Liver (tissue), 9 donors: ENCODE measurements around the gene MED12L. TPM values are rescaled to one million over a fixed set of nuclear protein-coding genes. Genes with fewer than 3 reads are reported as not detected.

Experiments
- DNase-seq: peaks from one replicate; pipeline ENCODE4 v3.0.0-alpha.2; 2017; ENCODE audit warnings: low spot score
- H3K27ac ChIP-seq, 2 donors: one replicate each; pipeline ENCODE4 v1.7.0; 2013; ENCODE audit warnings: inconsistent platforms in 2 of 2, low read length in 2 of 2, control low read depth in 1 of 2, low read depth in 1 of 2, mild to moderate bottlenecking in 1 of 2
- H3K27me3 ChIP-seq, 4 donors: one replicate each; pipeline versions ENCODE4 v1.6.1 to v1.7.0; 2013; ENCODE audit warnings: low read length in 3 of 4, inconsistent platforms in 1 of 4, mild to moderate bottlenecking in 1 of 4, moderate library complexity in 1 of 4; ENCODE audit not compliant: control insufficient read depth in 4 of 4, insufficient read depth in 4 of 4
- H3K36me3 ChIP-seq, 4 donors: one replicate each; pipeline versions ENCODE4 v1.6.1 to v1.7.0; 2013; ENCODE audit warnings: low read length in 3 of 4, mild to moderate bottlenecking in 3 of 4, low read depth in 1 of 4, moderate library complexity in 1 of 4; ENCODE audit not compliant: control insufficient read depth in 4 of 4, insufficient read depth in 3 of 4
- H3K4me1 ChIP-seq, 4 donors: one replicate each; pipeline versions ENCODE4 v1.6.1 to v1.7.0; 2013; ENCODE audit warnings: low read length in 3 of 4, mild to moderate bottlenecking in 3 of 4, moderate library complexity in 1 of 4; ENCODE audit not compliant: control insufficient read depth in 4 of 4, insufficient read depth in 4 of 4
- H3K4me3 ChIP-seq, 3 donors: one replicate each; pipeline versions ENCODE4 v1.6.1 to v1.7.0; 2013; ENCODE audit warnings: low read length in 3 of 3, control low read depth in 1 of 3, low read depth in 1 of 3, mild to moderate bottlenecking in 1 of 3
- H3K9ac ChIP-seq, 2 donors: one replicate each; pipeline ENCODE4 v1.7.0; 2013; ENCODE audit warnings: low read length in 2 of 2, mild to moderate bottlenecking in 2 of 2, moderate library complexity in 2 of 2, control low read depth in 1 of 2, low read depth in 1 of 2
- H3K9me3 ChIP-seq, 4 donors: one replicate each; pipeline versions ENCODE4 v1.6.1 to v1.7.0; 2013; ENCODE audit warnings: low read length in 3 of 4; ENCODE audit not compliant: control insufficient read depth in 4 of 4
- ATF3 ChIP-seq: IDR thresholded peaks from 2 replicates; pipeline ENCODE4 v1.6.1; 2016; ENCODE audit warnings: antibody characterized with exemption
- CTCF ChIP-seq: fragments of 150-350 bp; IDR thresholded peaks from 2 replicates; pipeline ENCODE4 v1.5.1; 2017; ENCODE audit warnings: improper control_type of control experiment, low read depth, low read length; ENCODE audit not compliant: missing input control
- EGR1 ChIP-seq, 2 donors: IDR thresholded peaks; 2 replicates each; pipeline ENCODE4 v1.6.1; 2016 to 2018; ENCODE audit warnings: antibody characterized with exemption in 2 of 2, low read depth in 2 of 2
- FOXA1 ChIP-seq: IDR thresholded peaks from 2 replicates; pipeline ENCODE4 v1.6.1; 2016; ENCODE audit warnings: antibody characterized with exemption
- FOXA2 ChIP-seq: IDR thresholded peaks from 2 replicates; pipeline ENCODE4 v1.6.1; 2016; ENCODE audit warnings: antibody characterized with exemption
- GABPA ChIP-seq, 2 donors: IDR thresholded peaks in 1 of 2; conservative IDR thresholded peaks in 1 of 2; 2 replicates each; pipeline ENCODE4 v1.6.1; 2016; ENCODE audit warnings: antibody characterized with exemption in 2 of 2, mild to moderate bottlenecking in 1 of 2, moderate library complexity in 1 of 2
- HNF4A ChIP-seq, 2 donors: conservative IDR thresholded peaks; 2 replicates each; pipeline ENCODE4 v1.6.1; 2016; ENCODE audit warnings: antibody characterized with exemption in 2 of 2, mild to moderate bottlenecking in 2 of 2
- HNF4G ChIP-seq: IDR thresholded peaks from 2 replicates; pipeline ENCODE4 v1.6.1; 2016; ENCODE audit warnings: antibody characterized with exemption
- JUND ChIP-seq, 2 donors: IDR thresholded peaks; 2 replicates each; pipeline ENCODE4 v1.6.1; 2016; ENCODE audit warnings: antibody characterized with exemption in 2 of 2
- MAX ChIP-seq: IDR thresholded peaks from 2 replicates; pipeline ENCODE4 v1.6.1; 2016; ENCODE audit warnings: antibody characterized with exemption
- RAD21 ChIP-seq, 2 donors: IDR thresholded peaks; 2 replicates each; pipeline ENCODE4 v1.6.1; 2016; ENCODE audit warnings: antibody characterized with exemption in 2 of 2, mild to moderate bottlenecking in 2 of 2
- REST ChIP-seq: IDR thresholded peaks from 2 replicates; pipeline ENCODE4 v1.6.1; 2016; ENCODE audit warnings: antibody characterized with exemption, mild to moderate bottlenecking
- RXRA ChIP-seq, 2 donors: IDR thresholded peaks; 2 replicates each; pipeline ENCODE4 v1.6.1; 2017 to 2018; ENCODE audit warnings: antibody characterized with exemption in 2 of 2, mild to moderate bottlenecking in 1 of 2
- SP1 ChIP-seq: IDR thresholded peaks from 2 replicates; pipeline ENCODE4 v1.6.1; 2018; ENCODE audit warnings: antibody characterized with exemption, mild to moderate bottlenecking
- YY1 ChIP-seq: IDR thresholded peaks from 2 replicates; pipeline ENCODE4 v1.6.1; 2016; ENCODE audit warnings: antibody characterized with exemption, mild to moderate bottlenecking
- ZBTB33 ChIP-seq: IDR thresholded peaks from 2 replicates; pipeline ENCODE4 v1.6.1; 2016; ENCODE audit warnings: antibody characterized with exemption
- WGBS: extraction: QIAGEN DNeasy Blood & Tissue Kit; methylation state at CpG from one replicate; pipeline ENCODE4 v1.1.7; 2013; 5-methylcytosine and 5-hydroxymethylcytosine counted together
- polyA plus RNA-seq, 2 donors: library from polyadenylated mRNA; stranded (reverse) in 1 of 2; unstranded in 1 of 2; fragments of 200-250 nt in 1 of 2; fragments of >200 nt in 1 of 2; fragmentation: Nextera tagmentation in 1 of 2; extraction: Ambion mirVana in 1 of 2; gene quantifications; one replicate each; pipeline versions ENCODE4 v1.2.1 to v1.2.3, GENCODE V29; 2013 to 2015
- total RNA-seq, 2 donors: library from RNA; depleted of rRNA; stranded (reverse); fragments of >200 nt; gene quantifications; one replicate each; pipeline ENCODE4 v1.2.3, GENCODE V29; 2014
- donor health status: healthy.
- donor health status: healthy.
- donor health status: healthy.
- donor health status: healthy.
- donor health status: healthy.

Gene MED12L
- total and polyA plus RNA-seq, 4 donors = 0.02 to 2.1 (median 0.49) TPM

GRCh38 chr3:151303751-151304150 is 218.3 kb downstream of the MED12L start:
- Histone ChIP-seq H3K27me3 (peaks cover 0 to 2% (median 0%) of the 10 kb centered on the region in 4 donors), H3K36me3 (no peaks in the 10 kb centered on the region), H3K9me3 (no peaks in the 10 kb centered on the region), H3K27ac (no peak overlapping the region), H3K4me3 (no peak overlapping the region), H3K4me1 (no peaks in the 10 kb centered on the region), H3K9ac (no peak overlapping the region)
- no peak for DNase-seq
- WGBS = 67% methylated on average over 2 of the region's 2 CpGs
- TF ChIP-seq REST (no peak), JUND (IDR thresholded peaks at IDR 0.05) (no peak), YY1 (no peak), ATF3 (no peak), RAD21 (IDR thresholded peaks at IDR 0.05) (no peak), HNF4A (conservative IDR thresholded peaks at IDR 0.05) (no peak), MAX (no peak), SP1 (no peak), HNF4G (no peak), ZBTB33 (no peak), RXRA (IDR thresholded peaks at IDR 0.05) (no peak), FOXA2 (no peak), FOXA1 (no peak), GABPA (IDR thresholded peaks at IDR 0.05 in 1 of 2, conservative IDR thresholded peaks at IDR 0.05 in 1 of 2) (no peak), EGR1 (IDR thresholded peaks at IDR 0.05; ENCODE audit: low read depth in 2 of 2) (no peak), CTCF (no peak)
